GM23338 (cell line): ENCODE measurements around the gene AP4S1. TPM values are rescaled to one million over a fixed set of nuclear protein-coding genes. Genes with fewer than 3 reads are reported as not detected.

Source experiments
- ATAC-seq: fragments of 200-7000 bp; cut with Tn5 transposase; 3 replicates; pipeline ENCODE4 v1.9.1; 2020
- DNase-seq: peaks from one replicate; pipeline ENCODE4 v3.0.0-alpha.2; 2015; ENCODE audit warnings: low spot score
- H2AFZ ChIP-seq: fragments of 200-600 bp; sonication (generic); 2 replicates; pipeline ENCODE4 v1.8.0; 2016; ENCODE audit warnings: antibody characterized with exemption, mild to moderate bottlenecking, moderate library complexity
- H3F3A ChIP-seq: fragments of 200-600 bp; sonication (generic); replicated peaks from 2 replicates; pipeline ENCODE4 v1.8.0; 2017; ENCODE audit warnings: antibody characterized with exemption, mixed run types, low read depth
- H3K27ac ChIP-seq: fragments of 200-600 bp; sonication (generic); 2 replicates; pipeline ENCODE4 v1.6.1; 2016; ENCODE audit warnings: low read depth
- H3K27me3 ChIP-seq: fragments of 200-600 bp; sonication (generic); 2 replicates; pipeline ENCODE4 v1.8.0; 2016; ENCODE audit warnings: mild to moderate bottlenecking, mixed run types, moderate library complexity; ENCODE audit not compliant: insufficient read depth
- H3K36me3 ChIP-seq: fragments of 200-600 bp; sonication (generic); 2 replicates; pipeline ENCODE4 v1.8.0; 2016; ENCODE audit warnings: mild to moderate bottlenecking; ENCODE audit not compliant: insufficient read depth
- H3K4me1 ChIP-seq: fragments of 200-600 bp; sonication (generic); 2 replicates; pipeline ENCODE4 v1.8.0; 2016; ENCODE audit warnings: mild to moderate bottlenecking, moderate library complexity; ENCODE audit not compliant: insufficient read depth
- H3K4me2 ChIP-seq: fragments of 200-600 bp; sonication (generic); 2 replicates; pipeline ENCODE4 v1.7.1; 2017; ENCODE audit warnings: mixed run types
- H3K4me3 ChIP-seq: fragments of 200-600 bp; sonication (generic); 2 replicates; pipeline ENCODE4 v1.6.1; 2016; ENCODE audit warnings: mixed run types
- H3K79me2 ChIP-seq: fragments of 200-600 bp; sonication (generic); replicated peaks from 2 replicates; pipeline ENCODE4 v1.8.0; 2017; ENCODE audit warnings: mild to moderate bottlenecking; ENCODE audit not compliant: insufficient read depth
- H3K9me2 ChIP-seq: fragments of 200-600 bp; sonication (generic); 2 replicates; pipeline ENCODE4 v1.8.0; 2017; ENCODE audit not compliant: insufficient read depth
- H4K20me1 ChIP-seq: fragments of 200-600 bp; sonication (generic); replicated peaks from 2 replicates; pipeline ENCODE4 v1.8.0; 2017; ENCODE audit warnings: mild to moderate bottlenecking; ENCODE audit not compliant: insufficient read depth
- H3K27ac Mint-ChIP-seq: 2 replicates; pipeline ENCODE4 v1.8.0; 2020; ENCODE audit warnings: inconsistent platforms, mild to moderate bottlenecking, moderate library complexity, mixed read lengths
- H3K27me3 Mint-ChIP-seq: 3 replicates; pipeline ENCODE4 v1.8.0; 2022; ENCODE audit warnings: low read depth, mild to moderate bottlenecking, moderate library complexity, mixed read lengths, inconsistent platforms; ENCODE audit not compliant: insufficient read depth, poor library complexity
- H3K36me3 Mint-ChIP-seq: 3 replicates; pipeline ENCODE4 v1.8.0; 2021; ENCODE audit warnings: low read depth, mild to moderate bottlenecking, inconsistent platforms, moderate library complexity, mixed read lengths
- H3K4me1 Mint-ChIP-seq: 3 replicates; pipeline ENCODE4 v1.8.0; 2020; ENCODE audit warnings: mild to moderate bottlenecking, inconsistent platforms, mixed read lengths
- H3K4me3 Mint-ChIP-seq: 3 replicates; pipeline ENCODE4 v1.8.0; 2021; ENCODE audit warnings: moderate library complexity, mild to moderate bottlenecking, inconsistent platforms, mixed read lengths
- H3K9me3 Mint-ChIP-seq: 3 replicates; pipeline ENCODE4 v1.8.0; 2020; ENCODE audit warnings: moderate library complexity, mild to moderate bottlenecking, inconsistent platforms, mixed read lengths
- CREB1 ChIP-seq: fragments of 250-450 bp; sonication (Bioruptor Pico); IDR thresholded peaks from 2 replicates; pipeline ENCODE4 v1.5.0; 2020; ENCODE audit warnings: low read depth, mild to moderate bottlenecking, moderate library complexity
- CTCF ChIP-seq, 2 experiments: fragments of 200-600 bp in 1 of 2; sonication (generic) in 1 of 2; conservative IDR thresholded peaks; 2 replicates each; pipeline versions ENCODE4 v1.5.1 to v1.6.1; 2016 to 2017; ENCODE audit warnings: antibody characterized with exemption in 2 of 2, low read depth in 2 of 2, mild to moderate bottlenecking in 2 of 2, moderate library complexity in 1 of 2
- ETS1 ChIP-seq: IDR thresholded peaks from 2 replicates; pipeline ENCODE4 v1.6.1; 2016; ENCODE audit warnings: antibody characterized with exemption
- EZH2 ChIP-seq: fragments of 200-600 bp; sonication (generic); IDR thresholded peaks from one replicate; pipeline ENCODE4 v1.8.0; 2017; ENCODE audit warnings: antibody characterized with exemption, mild to moderate bottlenecking, low read depth; ENCODE audit not compliant: unreplicated experiment
- EZH2phosphoT487 ChIP-seq: fragments of 200-600 bp; sonication (generic); IDR thresholded peaks from one replicate; pipeline ENCODE4 v1.8.1; 2018; ENCODE audit warnings: antibody characterized with exemption; ENCODE audit not compliant: unreplicated experiment
- JUNB ChIP-seq: IDR thresholded peaks from one replicate; pipeline ENCODE4 v1.6.1; 2016; ENCODE audit warnings: antibody characterized with exemption; ENCODE audit not compliant: unreplicated experiment
- NANOG ChIP-seq: IDR thresholded peaks from 2 replicates; pipeline ENCODE4 v1.6.1; 2016; ENCODE audit warnings: antibody characterized with exemption, borderline replicate concordance
- POLR2AphosphoS5 ChIP-seq: IDR thresholded peaks from 2 replicates; pipeline ENCODE4 v1.6.1; 2016; ENCODE audit warnings: antibody characterized with exemption, low read depth
- REST ChIP-seq: IDR thresholded peaks from one replicate; pipeline ENCODE4 v1.6.1; 2018; ENCODE audit warnings: antibody characterized with exemption; ENCODE audit not compliant: unreplicated experiment
- STAT1 ChIP-seq: IDR thresholded peaks from one replicate; pipeline ENCODE4 v1.6.1; 2016; ENCODE audit warnings: antibody characterized with exemption; ENCODE audit not compliant: unreplicated experiment
- ZNF114 ChIP-seq: fragments of 250-450 bp; sonication (Bioruptor Pico); IDR thresholded peaks from 2 replicates; pipeline ENCODE4 v1.5.0; 2020; ENCODE audit warnings: mild to moderate bottlenecking, moderate library complexity
- ZNF331 ChIP-seq: fragments of 250-450 bp; sonication (Bioruptor Pico); IDR thresholded peaks from 2 replicates; pipeline ENCODE4 v1.5.0; 2020; ENCODE audit warnings: low read depth, mild to moderate bottlenecking, moderate library complexity
- ZNF462 ChIP-seq: fragments of 250-450 bp; sonication (Bioruptor Pico); IDR thresholded peaks from 2 replicates; pipeline ENCODE4 v1.5.0; 2020; ENCODE audit warnings: mild to moderate bottlenecking, moderate library complexity
- polyA plus RNA-seq: library from polyadenylated mRNA; unstranded; fragments of >200 nt; fragmentation: Nextera tagmentation; extraction: Ambion mirVana; gene quantifications from 2 replicates; pipeline ENCODE4 v1.2.1, GENCODE V29; 2016
- total RNA-seq: library from RNA; depleted of rRNA; stranded (reverse); fragments of >200 nt; shearing (Covaris generic); gene quantifications from 2 replicates; pipeline ENCODE4 v1.2.3, GENCODE V29; 2014

Gene AP4S1
- total and polyA plus RNA-seq, 2 experiments from 2014 or later: 13.4 to 15.7 TPM

- H3K4me3 Mint-ChIP-seq: no peak overlapping the region
- no peak overlapping the region for H3K27ac Mint-ChIP-seq
- Histone ChIP-seq H3K27ac (no peak overlapping the region), H3K9me2 (no peaks in the 10 kb centered on the region), H3K79me2 (peaks cover 100% of the 10 kb centered on the region), H3K4me3 (no peak overlapping the region), H3K4me1 (peaks cover 34% of the 10 kb centered on the region), H4K20me1 (peaks cover 25% of the 10 kb centered on the region), H3K4me2 (no peak overlapping the region), H3K27me3 (no peaks in the 10 kb centered on the region), H3K36me3 (no peaks in the 10 kb centered on the region; the same call in 1 of the 2 replicates), H2AFZ (no peak overlapping the region), H3F3A (peaks cover 8% of the 10 kb centered on the region; the same call in 1 of the 2 replicates)
- TF ChIP-seq POLR2AphosphoS5: no peak
- TF ChIP-seq ZNF114: no peak
- TF ChIP-seq EZH2phosphoT487: no peak
- no peak for TF ChIP-seq ZNF331 (CRISPR knock-in tag)
- no peak for TF ChIP-seq NANOG
- TF ChIP-seq STAT1: no peak
- TF ChIP-seq ZNF462 (CRISPR knock-in tag): no peak
- no peak for TF ChIP-seq REST
- no peak for TF ChIP-seq CTCF (conservative IDR thresholded peaks at IDR 0.05; ENCODE audit: low read depth in 2 of 2)
- no peak for TF ChIP-seq CREB1 (CRISPR knock-in tag)
- no peak for TF ChIP-seq ETS1
- no peak for TF ChIP-seq JUNB
- TF ChIP-seq EZH2: no peak
- ATAC-seq (no peak), DNase-seq (no peak)
- H3K27me3 Mint-ChIP-seq: peaks cover 7% of the 10 kb centered on the region
- H3K36me3 Mint-ChIP-seq: peaks cover 36% of the 10 kb centered on the region; the same call in 2 of the 3 replicates
- peaks cover 8% of the 10 kb centered on the region; the same call in 2 of the 3 replicates for H3K9me3 Mint-ChIP-seq
- peaks cover 39% of the 10 kb centered on the region for H3K4me1 Mint-ChIP-seq
These were observed 22.2 kb upstream of the AP4S1 start for GRCh38 chr14:31003284-31003683.
